Psoas muscle (tissue), 8 donors: ENCODE data around the gene ACBD7. TPM values are rescaled to one million over a fixed set of nuclear protein-coding genes. Genes with fewer than 3 reads are reported as not detected.

ENCODE experiments used
- ATAC-seq, 4 donors: fragments of 200-7000 bp; cut with Tn5 transposase; one replicate each; pipeline ENCODE4 v1.9.1; 2020; ENCODE audit warnings: moderate library complexity in 3 of 4, mild to moderate bottlenecking in 2 of 4
- DNase-seq, 2 donors: peaks; one replicate each; pipeline ENCODE4 v3.0.0-alpha.2; 2020
- H3K27ac ChIP-seq: fragments of 200-600 bp; one replicate; pipeline ENCODE4 v1.8.0; 2022
- H3K27me3 ChIP-seq, 3 donors: fragments of 200-600 bp in 1 of 3; one replicate each; pipeline versions ENCODE4 v1.6.1 to v1.8.0; 2013 to 2022; ENCODE audit warnings: low read length in 2 of 3, mild to moderate bottlenecking in 2 of 3, moderate library complexity in 1 of 3; ENCODE audit not compliant: insufficient read depth in 3 of 3
- H3K36me3 ChIP-seq, 2 donors: fragments of 200-600 bp in 1 of 2; one replicate each; pipeline versions ENCODE4 v1.6.1 to v1.8.0; 2013 to 2022; ENCODE audit warnings: low read depth in 1 of 2, mild to moderate bottlenecking in 1 of 2, moderate library complexity in 1 of 2; ENCODE audit not compliant: insufficient read depth in 1 of 2
- H3K4me1 ChIP-seq: fragments of 200-600 bp; one replicate; pipeline ENCODE4 v1.8.0; 2022
- H3K4me3 ChIP-seq: fragments of 200-600 bp; one replicate; pipeline ENCODE4 v1.8.0; 2022; ENCODE audit warnings: mild to moderate bottlenecking
- H3K9me3 ChIP-seq: fragments of 200-600 bp; one replicate; pipeline ENCODE4 v1.8.0; 2022
- CTCF ChIP-seq: fragments of 200-600 bp; IDR thresholded peaks from one replicate; pipeline ENCODE4 v1.8.0; 2022; ENCODE audit warnings: antibody characterized with exemption
- WGBS, 3 donors: extraction: QIAGEN DNeasy Blood & Tissue Kit; methylation state at CpG; one replicate each; pipeline versions ENCODE4 v1.1.6 to v1.1.7; 2013; 5-methylcytosine and 5-hydroxymethylcytosine counted together
- intact Hi-C, 2 donors: fragments of 100-400 bp; cut with DNase I; formaldehyde crosslinking; loops; one replicate each; pipeline versions ENCODE4 v1.11.0 to v1.14.2; 2022
- polyA plus RNA-seq, 3 donors: library from polyadenylated mRNA; stranded (reverse); fragments of 200-250 nt; gene quantifications; one replicate each; pipeline ENCODE4 v1.2.3, GENCODE V29; 2013
- total RNA-seq, 4 donors: library from RNA; stranded (reverse); fragmentation: NEBNext Ultra II Directional in 2 of 4; extraction: Animal tissue kit (Norgen Biotek cat#: 25700) in 2 of 4; gene quantifications; one replicate each; pipeline versions ENCODE4 v1.2.1 to v1.2.4, GENCODE V29; 2021 to 2023
- donor health status: healthy with polysubstance abuse.
- donor health status: DM: no; HTN: no; CAD: no; lungs with moderate emphysema.
- donor health status: Bipolar disorder and iron deficiency.
- donor health status: healthy.
- donor health status: DM: yes; HTN: yes; CAD: no.
- donor health status: DM: no; HTN: no; CAD: no.
- donor health status: DM: no; HTN: no; CAD: no.
- donor health status: DM: yes; HTN: yes; CAD: no.

The ACBD7 gene
- total and polyA plus RNA-seq, 7 donors = 0.06 TPM; not detected in 6

GRCh38 chr10:15059914-15060313 is 28.7 kb downstream of the ACBD7 start:
- H3K27ac ChIP-seq = no peak overlapping the region
- intact Hi-C loops = no loop called here
- H3K9me3 ChIP-seq = peaks cover 10% of the 10 kb centered on the region
- no peaks in the 10 kb centered on the region for H3K27me3 ChIP-seq
- H3K4me3 ChIP-seq = no peak overlapping the region
- TF ChIP-seq CTCF = no peak
- 78 to 91% (median 79%) methylated on average over 4 of the region's 4 CpGs for WGBS, 3 donors
- ATAC-seq (no peak), DNase-seq (no peak)
- H3K36me3 ChIP-seq = no peaks in the 10 kb centered on the region
- no peaks in the 10 kb centered on the region for H3K4me1 ChIP-seq

GRCh38 chr10:15058689-15059088 is 29.9 kb downstream of the ACBD7 start:
- no peak for TF ChIP-seq CTCF
- Histone ChIP-seq H3K36me3 (no peaks in the 10 kb centered on the region), H3K27ac (no peak overlapping the region), H3K4me3 (no peak overlapping the region), H3K4me1 (no peaks in the 10 kb centered on the region), H3K27me3 (no peaks in the 10 kb centered on the region), H3K9me3 (peaks cover 10% of the 10 kb centered on the region)
- intact Hi-C loops = no loop called here
- ATAC-seq (no peak), DNase-seq (no peak)
- 57 to 72% (median 58%) methylated on average over 1 of the region's 1 CpG for WGBS, 3 donors

GRCh38 chr10:15053061-15053460 is 35.5 kb downstream of the ACBD7 start:
- H3K4me3 ChIP-seq = no peak overlapping the region
- H3K4me1 ChIP-seq = no peaks in the 10 kb centered on the region
- no peak overlapping the region for H3K27ac ChIP-seq
- no peaks in the 10 kb centered on the region for H3K9me3 ChIP-seq
- H3K36me3 ChIP-seq = no peaks in the 10 kb centered on the region
- no peaks in the 10 kb centered on the region for H3K27me3 ChIP-seq
- DNase-seq (no peak), ATAC-seq (no peak)
- no peak for TF ChIP-seq CTCF
- intact Hi-C loops = no loop called here
- 83 to 90% (median 84%) methylated on average over 3 of the region's 3 CpGs for WGBS, 3 donors

GRCh38 chr10:15052121-15052520 is 36.5 kb downstream of the ACBD7 start:
- Histone ChIP-seq H3K4me3 (no peak overlapping the region), H3K4me1 (no peaks in the 10 kb centered on the region), H3K27ac (no peak overlapping the region), H3K9me3 (no peaks in the 10 kb centered on the region), H3K27me3 (no peaks in the 10 kb centered on the region), H3K36me3 (no peaks in the 10 kb centered on the region)
- TF ChIP-seq CTCF = no peak
- ATAC-seq (no peak), DNase-seq (no peak)
- WGBS, 3 donors = 84 to 90% (median 86%) methylated on average over 7 of the region's 7 CpGs
- intact Hi-C loops = no loop called here

- DNase-seq (no peak), ATAC-seq (no peak)
- no peaks in the 10 kb centered on the region for H3K4me1 ChIP-seq
- TF ChIP-seq CTCF = no peak
- no peaks in the 10 kb centered on the region for H3K9me3 ChIP-seq
- H3K36me3 ChIP-seq = no peaks in the 10 kb centered on the region
- H3K27me3 ChIP-seq = no peaks in the 10 kb centered on the region
- no peak overlapping the region for H3K4me3 ChIP-seq
- intact Hi-C loops = no loop called here
- H3K27ac ChIP-seq = no peak overlapping the region
These were observed 39.0 kb downstream of the ACBD7 start for GRCh38 chr10:15049533-15049932.
